NCI-H146 (cell line): Measurements from ENCODE around the gene DACH1.

Source experiments
- DNase-seq: peaks from one replicate; lab custom pipeline; 2025; lab: John Stamatoyannopoulos, UW

Gene DACH1

DNA sequence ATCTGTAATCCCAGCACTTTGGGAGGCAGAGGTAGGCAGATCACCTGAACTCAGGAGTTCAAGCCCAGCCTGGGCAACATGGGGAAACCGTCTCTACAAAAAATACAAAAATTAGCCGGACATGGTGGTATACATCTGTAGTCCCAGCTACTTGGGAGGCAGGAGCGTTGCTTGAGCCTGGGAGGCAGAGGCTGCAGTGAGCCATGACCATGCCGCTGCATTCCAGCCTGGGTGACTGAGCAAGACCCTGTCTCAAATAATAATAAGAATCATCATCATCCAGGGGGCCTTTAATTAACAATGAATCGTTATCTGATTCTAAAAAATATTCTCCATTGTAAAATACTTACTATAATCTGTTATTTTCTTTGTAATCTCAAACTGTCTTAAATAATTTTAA lies 283.4 kb downstream of the DACH1 start:
- no peak for DNase-seq

- DNase-seq = no peak
These were observed 286.4 kb downstream of the DACH1 start for GRCh38 chr13:71580614-71581013.

GRCh38 chr13:71578048-71578447 lies 289.0 kb downstream of the DACH1 start:
- no peak for DNase-seq

- DNase-seq = no peak
These were observed 289.9 kb downstream of the DACH1 start for GRCh38 chr13:71577127-71577526.

GRCh38 chr13:71576571-71576970 lies 290.4 kb downstream of the DACH1 start:
- DNase-seq = no peak

DNA sequence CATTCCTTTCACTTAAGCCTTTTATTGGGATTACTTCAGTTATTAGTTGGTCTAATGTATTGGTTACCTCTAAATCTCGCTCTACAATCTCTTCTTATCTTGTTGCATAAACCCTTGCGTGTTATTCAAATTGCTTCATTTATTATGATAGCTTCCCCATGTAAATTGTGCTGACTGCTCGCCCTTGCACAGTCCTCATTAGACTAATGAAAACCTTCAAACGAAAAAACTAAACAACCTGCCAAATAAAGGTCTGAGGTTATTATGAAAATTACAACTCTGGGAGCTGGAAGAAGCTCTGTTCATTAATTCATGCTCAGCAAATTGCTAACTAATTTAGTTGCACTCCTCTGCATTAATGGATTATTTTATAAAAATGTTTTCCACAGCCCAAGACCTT lies 320.1 kb downstream of the DACH1 start:
- DNase-seq = no peak

- DNase-seq = no peak
These were observed 326.9 kb downstream of the DACH1 start for GRCh38 chr13:71540098-71540497.

- DNase-seq = no peak
These were observed 330.8 kb downstream of the DACH1 start for GRCh38 chr13:71536201-71536600.

GRCh38 chr13:71524613-71525304 lies 342.2 kb downstream of the DACH1 start:
- DNase-seq = no peak

GRCh38 chr13:71524245-71524612 lies 342.8 kb downstream of the DACH1 start:
- no peak for DNase-seq

- no peak for DNase-seq
These were observed 344.0 kb downstream of the DACH1 start for GRCh38 chr13:71522941-71523526.

GRCh38 chr13:71517004-71517403 lies 350.0 kb downstream of the DACH1 start:
- no peak for DNase-seq

DNA sequence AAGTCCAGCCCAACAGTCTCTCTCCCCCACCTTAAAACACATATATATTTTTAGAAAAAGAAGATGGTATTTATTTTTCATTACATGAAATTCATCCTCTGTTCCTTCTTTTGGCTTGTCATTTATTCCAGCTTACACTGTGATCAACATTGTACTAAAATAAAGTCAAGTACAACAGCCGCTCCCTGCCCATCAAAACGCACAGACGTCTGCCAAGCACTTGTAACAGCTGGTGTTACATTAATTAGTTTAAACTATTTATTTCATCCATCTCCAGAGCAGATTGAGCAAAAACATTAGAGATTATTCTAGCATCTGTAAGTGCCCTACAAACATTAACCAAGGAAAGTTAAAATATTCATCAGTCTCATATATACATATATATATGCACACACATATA lies 350.5 kb downstream of the DACH1 start:
- no peak for DNase-seq

- peak; percentile 40 for DNase-seq
These were observed 351.3 kb downstream of the DACH1 start for GRCh38 chr13:71515744-71516038.

- no peak for DNase-seq
These were observed 351.9 kb downstream of the DACH1 start for GRCh38 chr13:71514900-71515743.

DNA sequence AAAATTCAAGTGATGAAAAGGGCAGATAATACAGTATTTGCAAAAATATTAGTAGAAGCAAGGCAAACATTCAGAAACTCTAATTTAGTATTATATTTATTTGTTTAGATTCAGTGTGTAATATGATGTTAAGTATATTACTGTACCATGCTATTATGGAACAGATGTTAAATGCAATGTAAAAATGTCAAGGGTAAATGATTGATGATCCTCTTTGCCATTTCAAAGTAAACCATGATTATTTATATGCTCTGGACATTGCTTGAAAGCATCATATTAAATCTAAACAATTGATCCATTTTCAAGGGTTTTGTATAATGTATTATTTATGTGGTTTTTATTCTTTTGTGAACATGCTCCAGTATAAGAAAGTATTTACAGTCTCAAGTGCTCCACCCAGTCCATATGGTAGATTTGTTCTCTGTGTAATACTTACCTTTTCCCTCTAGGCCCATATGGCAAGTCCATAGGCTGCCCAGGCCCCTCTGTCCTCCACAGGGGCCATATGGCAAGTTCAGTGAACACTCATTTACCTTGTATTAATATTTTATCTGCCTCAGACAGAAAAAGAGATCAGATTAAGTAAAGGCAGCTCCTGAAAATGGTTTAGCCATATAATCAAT lies 353.5 kb downstream of the DACH1 start:
- DNase-seq = no peak

DNA sequence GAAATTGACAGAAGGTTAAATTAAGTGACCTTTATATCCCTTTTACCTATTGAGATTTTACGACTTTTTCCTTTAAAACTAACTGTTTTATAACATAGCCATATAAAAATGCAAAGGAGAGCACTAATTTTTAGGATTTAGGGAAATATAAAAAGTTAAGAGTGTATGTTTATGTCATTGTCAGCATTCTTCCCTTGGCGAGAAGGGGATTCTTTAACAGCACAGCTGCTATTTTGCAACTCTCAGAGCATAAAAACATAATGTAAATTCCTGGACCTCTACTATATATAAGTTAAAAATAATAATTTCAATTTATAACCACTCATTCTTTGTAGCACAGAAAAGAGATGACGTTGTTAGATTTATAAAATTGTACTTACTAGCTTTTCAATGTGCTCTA lies 363.2 kb downstream of the DACH1 start:
- no peak for DNase-seq

DNA sequence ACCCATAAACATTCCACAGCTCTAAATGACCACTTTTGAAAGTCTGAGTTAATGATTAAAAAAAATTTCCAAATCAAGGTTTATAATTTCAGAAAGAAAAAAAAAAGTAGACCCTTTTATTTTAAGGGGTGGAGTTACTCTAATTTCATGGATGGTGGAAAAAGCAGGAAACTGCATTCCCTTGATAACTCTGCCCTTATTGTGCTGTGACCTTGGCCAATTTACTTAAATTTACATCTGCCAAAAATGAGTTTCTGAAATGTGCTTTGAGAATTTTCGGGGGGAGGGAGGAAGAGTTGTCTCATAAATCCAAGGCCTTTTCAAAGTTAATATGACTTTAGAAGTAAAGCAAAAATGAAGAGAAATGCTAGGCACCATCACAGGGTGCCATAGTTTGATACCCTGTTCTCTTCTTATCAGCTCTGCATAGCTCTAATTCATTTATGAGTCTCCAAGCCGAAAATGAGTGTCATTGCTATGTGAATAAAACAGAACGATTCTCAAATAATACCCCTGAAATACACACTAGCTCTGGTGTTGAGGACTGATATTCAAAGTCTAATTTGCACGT lies 367.0 kb downstream of the DACH1 start:
- DNase-seq = no peak

GRCh38 chr13:71499235-71499634 lies 367.8 kb downstream of the DACH1 start:
- DNase-seq = no peak

DNA sequence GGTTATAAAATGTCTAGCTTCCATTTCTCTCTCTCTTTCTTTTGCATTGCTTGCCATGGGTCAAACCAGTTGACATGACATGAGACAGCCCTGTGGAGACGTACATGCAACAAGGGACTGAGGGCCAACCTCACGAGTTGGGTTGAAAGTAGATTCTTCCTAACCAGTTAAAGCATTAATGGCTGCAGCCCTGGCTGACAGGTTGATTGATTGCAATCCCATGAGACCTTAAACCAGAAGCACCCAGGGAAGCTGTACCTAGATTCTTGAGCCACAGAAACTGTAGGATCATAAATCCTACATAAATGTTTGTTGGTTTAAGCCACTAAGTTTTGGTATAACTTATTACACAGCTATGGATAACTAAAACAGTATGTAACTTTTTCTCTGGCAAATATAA lies 373.8 kb downstream of the DACH1 start:
- no peak for DNase-seq

- no peak for DNase-seq
These were observed 374.6 kb downstream of the DACH1 start for GRCh38 chr13:71492346-71492871.

GRCh38 chr13:71491010-71491409 lies 376.0 kb downstream of the DACH1 start:
- no peak for DNase-seq
